GM18519 (cell line): ENCODE measurements around the gene PHF14.

Experiments used
- ATAC-seq: cut with Tn5 transposase; IDR thresholded peaks from one replicate; pipeline ENCODE4 v1.9.1; 2021; ENCODE audit warnings: mild to moderate bottlenecking, moderate library complexity; ENCODE audit not compliant: unreplicated experiment, low FRiP score

Gene PHF14

DNA sequence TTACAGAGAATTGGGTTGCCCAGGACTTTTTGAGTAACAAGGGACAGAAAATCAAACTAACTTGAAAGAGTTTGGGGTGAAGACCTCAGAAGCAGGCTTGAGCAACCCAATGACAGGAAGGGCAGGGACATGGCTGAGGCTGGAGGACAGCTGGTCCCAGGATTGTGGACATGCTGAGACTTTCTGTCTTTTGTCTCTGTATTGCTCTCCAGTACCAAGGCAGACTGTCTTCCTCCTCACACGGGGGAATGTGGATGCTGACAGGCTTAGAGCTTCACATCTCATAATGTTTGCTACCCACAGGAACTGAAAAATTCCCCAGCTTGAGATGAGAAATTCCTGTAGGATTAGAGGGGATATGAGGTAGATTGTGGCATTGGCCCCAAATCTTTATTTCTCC lies 229.6 kb downstream of the PHF14 start:
- no peak for ATAC-seq

DNA sequence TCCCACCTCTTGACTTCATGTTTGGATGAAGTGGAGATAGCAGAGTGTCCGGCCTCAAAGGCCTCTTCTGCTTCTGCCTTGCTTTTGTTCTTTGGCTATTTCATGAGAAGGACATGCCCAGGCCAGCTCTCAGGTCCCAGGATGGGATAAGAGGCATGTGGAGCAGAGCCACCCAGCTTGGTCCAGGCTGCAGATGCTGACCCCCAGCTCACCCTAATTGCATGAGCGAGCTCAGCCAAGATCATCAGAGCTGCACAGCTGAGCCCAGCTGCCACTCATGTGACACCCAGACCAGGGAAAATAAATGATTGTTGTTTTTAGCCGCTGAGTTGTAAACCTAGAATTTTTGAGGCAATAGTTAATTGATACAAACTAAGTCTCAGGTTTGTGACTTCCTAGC lies 230.0 kb downstream of the PHF14 start:
- no peak for ATAC-seq

DNA sequence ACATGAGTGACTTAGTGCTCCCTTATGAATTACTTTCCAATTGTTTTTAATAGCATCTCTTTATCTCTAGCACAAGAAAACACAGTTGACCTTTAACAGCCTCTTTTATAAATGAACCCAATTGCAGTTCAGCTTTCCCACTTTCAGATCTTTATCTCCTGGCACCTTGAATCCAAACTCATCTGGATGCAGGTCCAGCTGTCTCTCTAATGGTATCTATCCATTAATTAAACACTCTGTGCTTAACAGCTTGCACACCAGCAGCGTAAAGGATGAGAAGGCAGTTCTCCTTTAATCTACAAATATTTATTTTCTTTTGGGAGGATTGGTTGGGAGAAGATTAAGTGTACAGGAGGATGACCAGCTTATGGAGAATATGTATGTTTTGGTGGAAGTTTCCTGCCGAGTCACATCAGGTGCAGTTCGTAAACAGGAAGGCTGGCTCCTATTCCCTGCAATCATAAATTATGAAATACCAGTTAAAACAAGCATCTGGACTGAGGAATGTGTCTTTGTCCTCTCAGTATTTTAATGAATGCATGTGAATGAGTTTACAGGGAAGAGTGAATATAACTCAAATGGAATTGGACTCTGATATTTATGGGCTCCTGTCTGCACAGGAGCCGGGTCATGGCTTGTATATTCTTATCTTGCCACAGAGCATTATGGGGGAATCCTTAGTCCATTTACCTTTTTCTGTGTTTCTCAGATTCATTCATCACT lies 232.7 kb downstream of the PHF14 start:
- no peak for ATAC-seq

DNA sequence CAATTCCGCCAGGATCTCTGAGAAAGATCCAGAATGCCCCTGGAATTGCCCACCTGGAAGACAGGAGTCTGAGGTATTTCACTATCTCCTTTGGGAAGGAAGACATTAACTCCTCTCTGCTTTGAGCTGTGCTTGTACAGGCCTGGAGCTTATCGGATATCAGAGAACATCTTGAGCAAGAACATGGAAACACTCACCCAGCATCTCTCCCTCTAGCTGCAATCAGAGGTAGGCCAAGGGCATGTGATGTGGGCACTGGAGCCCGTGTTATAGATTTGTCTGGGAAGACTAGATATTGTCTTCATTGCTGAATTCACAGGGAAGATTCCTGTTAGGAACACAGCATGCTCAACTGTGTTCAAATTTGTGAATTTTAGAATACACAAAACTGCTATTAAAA lies 233.9 kb downstream of the PHF14 start:
- ATAC-seq, result no peak

DNA sequence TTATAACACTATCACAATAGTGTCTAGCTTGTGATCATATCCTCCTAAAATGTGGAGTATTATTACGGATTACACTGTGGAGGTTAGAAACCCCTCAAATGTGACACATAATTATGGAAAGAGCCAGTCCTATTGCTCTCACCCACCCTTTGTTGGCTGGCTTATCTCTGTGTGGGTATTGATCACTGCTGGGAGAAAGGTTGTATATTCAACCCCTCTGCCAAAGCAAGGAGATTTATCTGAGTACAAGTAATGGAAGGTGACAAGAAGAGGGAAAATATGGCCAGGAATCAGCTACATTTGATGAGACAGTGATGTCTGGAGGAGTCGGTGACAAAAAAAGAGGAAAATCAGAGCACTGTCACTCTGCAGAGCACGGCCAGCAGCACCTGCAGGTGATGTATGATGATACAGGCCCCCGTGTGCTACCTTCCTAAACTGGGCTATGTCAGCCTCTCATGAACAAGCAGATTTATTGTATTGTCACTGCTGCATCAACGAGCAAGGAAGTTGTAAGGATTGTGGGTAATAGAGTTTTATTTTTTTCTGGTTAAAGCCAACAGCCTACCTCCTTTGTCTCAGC lies 235.3 kb downstream of the PHF14 start:
- ATAC-seq, result no peak

DNA sequence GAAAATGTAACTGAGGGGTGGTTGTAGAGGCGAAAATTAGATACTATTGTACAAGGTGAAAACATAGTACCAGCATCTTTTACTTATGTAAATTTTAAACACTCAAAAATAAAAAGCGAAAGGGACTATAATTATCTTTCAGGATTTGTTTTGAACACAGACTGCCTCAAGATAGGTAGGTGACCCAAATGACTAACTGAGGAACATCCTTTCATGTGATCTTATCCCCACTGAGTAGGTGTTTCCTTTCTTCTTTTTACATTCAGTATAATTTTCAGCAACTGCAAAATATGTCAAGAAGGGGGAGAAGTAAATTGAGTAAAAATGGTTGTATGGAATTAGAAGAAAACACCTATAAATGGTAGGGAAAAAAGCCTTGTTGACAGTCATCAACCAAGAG lies 236.7 kb downstream of the PHF14 start:
- ATAC-seq, result peak; percentile 40

DNA sequence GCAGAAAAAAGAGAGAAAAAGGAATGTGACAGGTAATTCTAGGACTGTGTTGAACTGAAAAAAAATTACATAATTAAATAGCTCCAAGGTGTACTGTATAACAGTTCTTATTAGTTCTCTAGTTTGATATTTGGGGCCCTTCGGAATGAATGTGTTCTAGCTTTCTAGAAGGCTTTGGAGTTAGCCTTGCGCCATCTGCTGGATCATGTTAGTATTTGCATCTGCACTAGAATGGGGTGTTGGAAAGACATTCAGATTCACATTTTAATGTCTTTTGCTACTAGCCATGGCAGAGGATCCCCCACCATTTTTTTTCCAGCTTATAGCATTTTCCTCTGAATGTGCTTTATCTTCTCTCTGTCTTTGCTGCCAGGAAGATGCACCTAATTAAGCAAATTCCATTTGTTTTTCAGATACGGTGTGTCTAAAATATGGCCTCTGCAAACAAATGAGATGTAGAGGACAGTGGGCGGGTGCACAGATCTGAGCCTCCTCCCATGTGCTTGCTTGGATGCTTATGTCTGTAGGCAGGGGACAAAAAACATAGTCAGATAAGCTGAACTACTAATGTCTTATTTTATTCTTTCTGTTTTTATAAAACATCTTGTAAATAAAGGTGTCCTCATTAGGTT lies 238.5 kb downstream of the PHF14 start:
- peak; percentile 53 for ATAC-seq

DNA sequence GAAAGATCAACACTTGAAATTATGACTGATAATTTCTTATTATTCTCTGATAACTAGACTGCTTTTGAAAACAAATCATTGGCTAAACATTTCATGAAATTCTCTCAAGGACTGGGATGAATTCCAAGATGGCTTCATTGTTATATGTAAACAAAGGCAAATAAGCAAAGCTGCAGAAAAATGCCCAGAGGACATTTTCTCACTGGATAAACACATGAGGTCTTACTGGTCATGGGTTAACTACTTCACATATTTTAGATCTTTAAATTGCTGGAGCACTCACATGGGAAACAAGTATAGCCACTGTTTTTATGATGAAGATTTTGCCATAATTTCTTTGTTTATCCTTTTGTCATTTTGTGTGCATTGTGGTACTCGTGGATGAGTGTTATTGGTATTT lies 239.1 kb downstream of the PHF14 start:
- ATAC-seq, result no peak

DNA sequence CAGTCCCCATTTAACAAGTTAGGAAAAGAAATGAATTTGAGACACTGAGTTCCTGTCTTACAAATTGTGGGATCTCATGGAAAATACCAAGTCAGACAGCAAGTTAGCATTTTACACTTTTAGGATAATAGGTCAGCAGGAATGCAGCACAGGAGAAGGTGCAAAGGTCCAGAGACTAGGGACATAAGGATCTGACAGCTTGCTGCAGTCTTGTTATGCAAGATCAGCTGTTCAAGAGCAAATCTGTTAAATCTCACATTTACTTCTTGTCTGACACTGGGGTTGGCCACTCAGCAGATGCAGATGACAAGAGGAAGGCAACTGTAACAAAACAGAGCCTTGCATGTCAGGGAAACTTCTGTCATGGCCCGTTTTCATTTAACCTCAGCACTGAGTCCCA lies 239.6 kb downstream of the PHF14 start:
- no peak for ATAC-seq

DNA sequence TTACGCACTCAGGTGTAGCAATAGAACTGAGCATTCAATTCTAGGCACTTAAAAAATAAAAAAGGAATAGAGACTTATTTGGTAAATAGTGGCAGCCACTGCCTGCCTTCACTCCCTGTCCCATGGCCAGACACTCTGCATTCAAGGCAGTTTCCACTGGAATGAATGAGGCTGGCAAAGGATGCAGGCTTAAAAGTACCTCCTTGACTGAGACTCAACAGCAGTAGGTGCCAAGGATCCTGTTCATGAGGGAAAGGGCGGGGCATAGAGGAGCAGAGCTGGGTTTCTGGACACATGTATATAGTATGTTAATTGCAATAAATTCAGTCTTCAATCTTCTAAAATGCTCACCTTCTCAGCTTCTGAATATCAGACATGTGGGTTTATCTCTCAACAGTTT lies 242.6 kb downstream of the PHF14 start:
- ATAC-seq, result no peak

DNA sequence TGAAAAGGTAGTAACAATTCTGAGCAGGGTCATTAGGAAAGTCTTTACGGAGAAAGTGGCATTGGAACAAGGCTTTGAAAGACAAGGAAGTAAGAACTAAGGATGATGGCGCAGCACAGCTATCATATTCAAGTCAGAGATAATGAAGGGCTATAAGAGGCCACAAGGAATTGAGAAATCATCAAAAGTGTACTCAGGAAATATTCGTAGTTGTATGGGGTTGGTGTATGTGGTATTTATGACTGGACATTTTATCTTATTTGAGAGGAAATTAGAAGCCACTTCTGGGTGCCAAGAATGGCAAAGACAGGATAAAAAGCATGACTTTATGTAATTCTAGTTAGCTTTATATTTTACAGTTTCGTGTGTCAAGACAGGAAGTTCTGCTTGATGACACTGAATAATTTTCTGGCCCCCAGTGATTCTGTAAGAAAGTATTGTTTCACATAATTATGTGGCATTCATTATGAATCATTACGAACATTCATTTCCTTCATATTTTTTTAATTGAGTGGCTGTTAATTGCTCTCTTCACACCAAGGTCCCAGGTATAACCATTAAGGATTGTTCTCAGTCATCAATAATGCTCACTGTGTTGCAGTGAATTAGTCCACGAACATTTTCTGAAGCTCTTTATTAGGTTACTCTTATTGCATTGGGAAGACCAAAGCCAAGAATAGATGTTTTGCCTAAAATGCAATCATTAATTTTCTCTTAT lies 244.3 kb downstream of the PHF14 start:
- ATAC-seq, result no peak
